MV-4-11 (cell line): ENCODE results near the gene RALA.

Source experiments
- DNase-seq: peaks from one replicate; lab custom pipeline; 2025; lab: John Stamatoyannopoulos, UW

RALA gene

GRCh38 chr7:39623047-39623731, at the start of gene RALA:
Gene RALA, plus strand, starts transcription at chr7:39623572. Its CDS starts 63,096 bp downstream, at chr7:39686668.
- DNase-seq = peak; percentile 80

GRCh38 chr7:39574673-39575349, 48.6 kb upstream of the RALA start:
- no peak for DNase-seq

GRCh38 chr7:39577229-39577874, 46.0 kb upstream of the RALA start:
- DNase-seq = no peak

GRCh38 chr7:39580149-39580874, 43.1 kb upstream of the RALA start:
- DNase-seq = peak; percentile 92

GRCh38 chr7:39582536-39582935, 40.8 kb upstream of the RALA start:
- no peak for DNase-seq

- no peak for DNase-seq
These were observed 39.8 kb upstream of the RALA start for GRCh38 chr7:39583539-39583938.

- DNase-seq = no peak
These were observed 36.0 kb upstream of the RALA start for GRCh38 chr7:39587393-39587792.

GRCh38 chr7:39588416-39588815, 35.0 kb upstream of the RALA start:
- DNase-seq = no peak

GRCh38 chr7:39589323-39590111, 33.9 kb upstream of the RALA start:
- peak; percentile 98 for DNase-seq

GRCh38 chr7:39592586-39592985, 30.8 kb upstream of the RALA start:
- DNase-seq = peak; percentile 38

GRCh38 chr7:39594988-39595620, 28.3 kb upstream of the RALA start:
- DNase-seq = no peak

GRCh38 chr7:39602351-39602750, 21.0 kb upstream of the RALA start:
- DNase-seq = no peak

- no peak for DNase-seq
These were observed 19.4 kb upstream of the RALA start for GRCh38 chr7:39603924-39604323.

- no peak for DNase-seq
These were observed 18.3 kb upstream of the RALA start for GRCh38 chr7:39605087-39605486.

GRCh38 chr7:39606352-39606751, 17.0 kb upstream of the RALA start:
- no peak for DNase-seq

- DNase-seq = no peak
These were observed 16.4 kb upstream of the RALA start for GRCh38 chr7:39606941-39607340.

- DNase-seq = no peak
These were observed 15.5 kb upstream of the RALA start for GRCh38 chr7:39607865-39608264.

- DNase-seq = no peak
These were observed 15.1 kb upstream of the RALA start for GRCh38 chr7:39608278-39608677.

- DNase-seq = no peak
These were observed 14.0 kb upstream of the RALA start for GRCh38 chr7:39609113-39609934.

GRCh38 chr7:39609935-39610263, 13.5 kb upstream of the RALA start:
- no peak for DNase-seq

GRCh38 chr7:39613577-39613976, 9.8 kb upstream of the RALA start:
- no peak for DNase-seq
